ENCODE data around the gene MTARC1. TPM values are rescaled to one million over a fixed set of nuclear protein-coding genes. Genes with fewer than 3 reads are reported as not detected.
A peak's percentile ranks its signal among the peaks of the same experiment; 100 is the strongest.

Gene MTARC1
- total RNA-seq: not detected

DNA sequence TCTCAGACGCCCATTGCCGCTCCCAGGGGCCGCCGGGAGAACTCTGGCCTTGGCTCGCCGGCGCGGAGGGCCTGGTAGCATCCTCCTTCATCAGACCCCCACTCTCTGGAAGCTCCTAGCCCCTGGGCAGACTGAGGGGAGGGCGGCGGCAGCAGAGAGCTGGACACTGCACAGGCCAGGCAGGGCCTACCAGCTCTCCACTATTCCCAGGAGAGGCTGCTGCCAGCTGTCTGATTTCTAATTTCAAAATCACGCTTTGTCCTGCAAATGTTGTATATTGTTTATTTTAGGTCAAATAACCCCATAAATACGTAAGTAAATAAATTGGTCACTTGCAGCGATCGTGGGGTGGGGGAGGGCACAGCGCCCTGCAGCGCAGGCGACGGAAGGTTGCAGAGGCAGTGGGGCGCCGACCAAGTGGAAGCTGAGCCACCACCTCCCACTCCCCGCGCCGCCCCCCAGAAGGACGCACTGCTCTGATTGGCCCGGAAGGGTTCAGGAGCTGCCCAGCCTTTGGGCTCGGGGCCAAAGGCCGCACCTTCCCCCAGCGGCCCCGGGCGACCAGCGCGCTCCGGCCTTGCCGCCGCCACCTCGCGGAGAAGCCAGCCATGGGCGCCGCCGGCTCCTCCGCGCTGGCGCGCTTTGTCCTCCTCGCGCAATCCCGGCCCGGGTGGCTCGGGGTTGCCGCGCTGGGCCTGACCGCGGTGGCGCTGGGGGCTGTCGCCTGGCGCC lies at the start of gene MTARC1:
Gene MTARC1 (plus strand): TSS at position 577 of the 732 bp plus-strand sequence. CDS start 32 bp downstream, at position 609.
- no peak within 1 kb of the TSS for H3K27ac Mint-ChIP-seq
- peak; percentile 14 to 79 for ATAC-seq
- peak in 1 of 2 donors; percentile 15 for DNase-seq (ENCODE audit: low spot score in 2 of 2)

DNA sequence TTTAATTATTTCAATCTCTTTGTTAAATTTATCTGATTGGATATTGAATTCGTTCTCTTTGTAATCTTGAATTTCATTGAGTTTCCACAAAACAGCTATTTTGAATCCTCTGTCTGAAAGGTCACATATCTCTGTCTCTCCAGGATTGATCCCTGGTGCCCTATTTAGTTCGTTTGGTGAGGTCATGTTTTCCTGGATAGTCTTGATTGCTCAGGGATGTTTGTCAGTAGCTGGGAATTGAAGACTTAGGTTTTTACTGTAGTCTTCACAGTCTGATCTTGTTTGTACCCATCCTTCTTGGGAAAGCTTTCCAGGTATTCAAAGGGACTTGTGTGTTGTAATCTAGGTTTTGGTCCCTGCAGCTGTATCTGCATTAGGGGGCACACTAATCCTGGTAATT lies 45.4 kb upstream of the MTARC1 start:
- DNase-seq (ENCODE audit: low spot score in 2 of 2) (no peak), ATAC-seq (no peak)
- Mint-ChIP-seq H3K9me3 (no peaks in the 10 kb centered on the region), H3K27ac (no peak overlapping the region), H3K36me3 (peaks cover 0 to 4% of the 10 kb centered on the region in 2 donors)

More for the DNA sequence above, at the start of gene MTARC1:
- H3K36me3 Mint-ChIP-seq: no peaks in the 10 kb centered on the region
- no peaks in the 10 kb centered on the region for H3K9me3 Mint-ChIP-seq

DNA sequence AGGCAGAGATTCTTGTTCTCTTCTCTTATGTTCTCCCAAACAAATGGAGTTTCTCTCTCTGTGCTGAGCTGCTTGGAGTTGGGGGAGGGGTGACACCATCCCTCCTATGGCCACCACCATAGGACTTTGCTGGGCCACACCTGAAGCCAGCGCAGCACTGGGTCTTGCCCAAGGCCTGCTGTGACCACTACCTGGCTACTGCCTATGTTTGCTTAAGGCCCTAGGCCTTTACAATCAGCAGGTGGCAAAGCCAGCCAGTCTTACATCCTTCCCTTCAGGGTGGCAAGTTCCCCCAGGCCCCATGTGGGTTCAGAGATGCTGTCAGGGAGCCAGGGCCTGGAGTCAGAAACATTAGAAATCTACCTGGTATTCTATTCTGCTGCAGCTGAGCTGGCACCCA lies 44.9 kb upstream of the MTARC1 start:
- no peaks in the 10 kb centered on the region for H3K9me3 Mint-ChIP-seq

DNA sequence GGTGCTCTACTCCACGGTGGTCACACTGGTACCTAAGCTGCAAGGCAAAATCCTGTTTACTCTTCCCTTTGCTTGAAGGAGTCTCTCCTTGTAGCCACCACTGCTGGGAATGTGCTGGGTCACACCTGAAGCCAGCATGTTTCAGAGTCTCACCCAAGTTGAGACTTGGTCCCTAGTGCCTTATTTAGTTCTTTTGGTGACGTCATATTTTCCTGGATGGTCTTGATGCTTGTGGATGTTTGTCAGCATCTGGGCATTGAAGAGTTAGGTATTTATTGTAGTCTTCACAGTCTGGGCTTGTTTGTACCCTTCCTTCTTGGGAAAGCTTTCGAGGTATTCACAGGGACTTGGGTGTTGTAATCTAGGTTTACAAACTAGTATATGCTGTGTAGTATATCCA lies 44.2 kb upstream of the MTARC1 start:
- no peak for ATAC-seq
- no peak for DNase-seq (ENCODE audit: low spot score in 2 of 2)
- no peaks in the 10 kb centered on the region for H3K9me3 Mint-ChIP-seq
- H3K27ac Mint-ChIP-seq: no peak overlapping the region
- H3K36me3 Mint-ChIP-seq: peaks cover 0 to 7% of the 10 kb centered on the region in 2 donors

More for the DNA sequence above, 44.9 kb upstream of the MTARC1 start:
- ATAC-seq (no peak), DNase-seq (ENCODE audit: low spot score in 2 of 2) (no peak)
- Mint-ChIP-seq H3K27ac (no peak overlapping the region), H3K36me3 (peaks cover 0 to 7% of the 10 kb centered on the region in 2 donors)

DNA sequence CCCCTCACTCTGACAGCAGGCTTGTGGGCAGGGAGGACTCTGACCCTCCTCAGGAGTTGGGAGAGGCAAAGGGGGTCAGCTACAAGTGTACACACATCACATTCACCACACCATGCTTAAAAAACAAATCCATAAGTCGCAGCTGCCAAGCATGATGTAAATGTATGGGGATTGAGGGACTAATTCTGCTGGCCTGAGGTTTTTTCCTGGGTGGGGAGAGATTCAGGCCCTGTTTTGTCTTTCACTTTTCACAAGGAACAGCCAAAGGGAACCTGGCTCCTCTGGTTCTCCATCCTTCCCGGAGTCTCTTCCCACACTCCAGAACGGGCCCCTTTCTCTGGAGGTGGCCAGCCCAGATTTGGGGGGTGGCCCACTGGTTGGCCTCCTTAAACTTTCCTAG lies 39.9 kb upstream of the MTARC1 start:
- DNase-seq (ENCODE audit: low spot score in 2 of 2): no peak

DNA sequence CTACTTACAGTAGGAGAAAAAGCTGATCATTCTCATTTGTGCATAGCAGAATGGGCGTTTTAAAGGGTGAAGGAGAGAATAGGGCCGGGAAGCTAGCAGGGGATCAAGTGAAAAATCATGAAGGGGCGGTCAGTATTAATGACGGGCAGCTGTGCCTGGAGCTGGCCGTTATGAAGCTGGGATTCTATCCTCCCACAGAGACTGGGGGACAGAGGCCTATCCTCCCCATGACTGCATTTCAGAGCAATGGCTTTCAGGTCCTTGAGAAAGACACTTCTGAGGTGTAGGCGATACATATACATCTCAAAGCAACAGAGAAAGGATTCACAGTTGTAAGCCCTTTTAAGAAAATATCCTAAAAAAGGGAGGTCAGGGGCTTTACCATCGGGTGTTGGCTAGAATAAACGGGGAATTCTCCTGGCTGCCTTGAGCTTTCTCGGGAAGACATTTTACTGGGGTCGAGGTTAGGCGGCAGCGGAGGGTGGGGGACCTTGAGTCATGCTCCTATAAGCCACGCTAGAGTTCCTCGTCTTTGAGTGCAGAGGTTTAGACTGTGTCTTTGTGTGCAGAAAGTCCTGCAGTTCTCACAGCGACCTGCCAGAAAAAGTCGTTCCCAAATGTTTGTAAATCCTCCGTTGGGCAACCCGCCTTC lies 39.1 kb upstream of the MTARC1 start:
- peaks cover 6 to 14% of the 10 kb centered on the region in 2 donors for H3K36me3 Mint-ChIP-seq
- no peaks in the 10 kb centered on the region for H3K9me3 Mint-ChIP-seq
- ATAC-seq: peak in 1 of 2 donors; percentile 8
- H3K27ac Mint-ChIP-seq: no peak overlapping the region
- DNase-seq (ENCODE audit: low spot score in 2 of 2): no peak

More for the DNA sequence above, 39.9 kb upstream of the MTARC1 start:
- no peak for ATAC-seq
- Mint-ChIP-seq H3K27ac (no peak overlapping the region), H3K36me3 (peaks cover 6 to 14% of the 10 kb centered on the region in 2 donors), H3K9me3 (no peaks in the 10 kb centered on the region)

DNA sequence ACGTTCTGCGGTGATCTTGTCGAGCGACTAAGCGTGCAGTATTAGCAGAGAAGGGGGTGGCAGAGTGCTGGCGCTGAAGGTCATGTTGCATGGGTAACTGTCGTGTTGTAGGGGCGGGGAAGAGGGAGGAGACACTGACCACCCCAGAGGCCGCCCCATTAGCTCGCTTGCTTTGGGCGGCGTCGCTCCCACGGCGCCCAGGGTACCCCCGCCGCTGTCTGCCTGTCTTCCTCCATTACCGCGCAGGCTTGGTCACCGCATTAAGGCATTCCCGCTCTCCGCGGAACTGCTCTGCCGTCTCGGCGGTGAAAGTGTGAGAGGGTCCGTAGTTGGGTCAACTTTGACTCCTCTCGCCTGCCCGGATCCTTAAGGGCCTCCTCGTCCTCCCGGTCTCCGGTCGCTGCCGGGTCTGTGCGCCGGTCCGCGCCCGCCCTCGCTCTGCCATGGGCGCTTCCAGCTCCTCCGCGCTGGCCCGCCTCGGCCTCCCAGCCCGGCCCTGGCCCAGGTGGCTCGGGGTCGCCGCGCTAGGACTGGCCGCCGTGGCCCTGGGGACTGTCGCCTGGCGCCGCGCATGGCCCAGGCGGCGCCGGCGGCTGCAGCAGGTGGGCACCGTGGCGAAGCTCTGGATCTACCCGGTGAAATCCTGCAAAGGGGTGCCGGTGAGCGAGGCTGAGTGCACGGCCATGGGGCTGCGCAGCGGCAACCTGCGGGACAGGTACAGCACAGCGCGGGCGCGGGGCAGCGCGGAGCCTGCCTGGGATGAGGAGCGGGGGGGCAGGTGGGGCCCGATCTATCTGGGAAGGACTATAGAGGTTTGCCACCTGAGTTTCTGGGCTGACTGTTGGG lies 38.4 kb upstream of the MTARC1 start, which contains the start of gene MTARC2:
Gene MTARC2 (plus strand): TSS at position 234 of the 846 bp plus-strand sequence. CDS start 210 bp downstream, at position 444.
- Mint-ChIP-seq H3K36me3 (peaks cover 6 to 14% of the 10 kb centered on the region in 2 donors), H3K9me3 (no peaks in the 10 kb centered on the region), H3K27ac (no peak within 1 kb of the TSS)
- DNase-seq (ENCODE audit: low spot score in 2 of 2) (peak in 1 of 2 donors; percentile 16), ATAC-seq (peak; percentile 41 to 74)

DNA sequence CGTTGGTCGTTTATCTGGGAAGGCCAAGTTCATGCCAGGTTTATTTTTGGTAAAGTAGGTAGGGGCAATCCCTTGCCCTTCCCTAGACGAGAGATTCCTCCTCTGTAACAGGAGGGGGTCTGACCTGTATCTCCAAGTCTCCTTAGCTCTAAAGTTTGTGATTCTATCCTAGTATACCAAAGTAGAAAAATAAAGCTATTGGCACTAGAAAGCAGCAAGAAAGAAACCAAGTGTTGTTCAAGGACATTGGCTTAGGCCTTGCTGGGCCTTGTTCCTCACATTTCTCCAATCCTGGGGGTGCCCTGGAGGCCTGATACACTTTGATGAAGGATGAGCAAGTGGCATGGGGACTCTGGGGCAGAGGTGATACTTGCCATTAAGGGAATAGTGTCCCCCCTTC lies 37.8 kb upstream of the MTARC1 start:
- Mint-ChIP-seq H3K9me3 (no peaks in the 10 kb centered on the region), H3K27ac (no peak overlapping the region), H3K36me3 (peaks cover 6 to 14% of the 10 kb centered on the region in 2 donors)
- ATAC-seq (no peak), DNase-seq (ENCODE audit: low spot score in 2 of 2) (no peak)

DNA sequence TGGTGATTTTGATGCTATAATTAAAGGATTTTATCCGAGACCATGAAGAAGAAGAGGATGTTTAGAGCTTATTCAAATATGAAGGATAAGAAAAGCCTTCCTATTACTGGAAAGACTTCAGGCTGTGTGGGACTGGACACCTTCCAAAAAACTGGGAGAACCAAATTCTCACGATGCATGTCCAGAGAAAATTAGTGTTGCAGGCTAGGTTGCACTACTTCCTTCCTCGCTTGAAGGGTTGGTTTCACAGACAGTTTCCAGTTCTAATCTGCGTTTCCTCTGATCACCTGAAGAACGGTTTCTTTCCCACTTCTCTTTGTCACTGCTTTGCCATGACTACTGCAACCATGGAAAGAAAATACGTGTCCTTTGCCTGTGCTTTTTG lies 36.6 kb upstream of the MTARC1 start:
- H3K36me3 Mint-ChIP-seq: peaks cover 6 to 14% of the 10 kb centered on the region in 2 donors
- H3K27ac Mint-ChIP-seq: no peak overlapping the region
- no peaks in the 10 kb centered on the region for H3K9me3 Mint-ChIP-seq
- DNase-seq (ENCODE audit: low spot score in 2 of 2) (no peak), ATAC-seq (no peak)

DNA sequence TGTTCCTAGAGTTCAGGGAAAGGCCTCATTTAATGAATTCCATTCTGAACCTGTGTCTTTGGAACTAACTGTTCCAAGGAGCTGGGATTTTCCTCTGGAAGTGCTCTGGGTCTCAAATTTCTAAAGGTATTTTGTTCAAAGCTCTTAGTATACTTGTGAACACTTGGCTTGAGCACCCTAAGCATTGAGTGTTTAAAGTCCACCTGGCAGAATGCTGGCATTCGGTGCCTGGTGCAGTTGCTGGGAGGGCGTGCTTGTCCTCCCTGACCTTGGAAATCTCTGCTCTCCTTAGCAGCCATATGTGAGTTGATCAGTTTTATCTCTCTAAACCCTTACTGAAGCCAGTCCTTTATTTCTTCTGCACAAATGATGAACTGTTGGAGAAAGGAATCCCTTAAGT lies 35.6 kb upstream of the MTARC1 start:
- peaks cover 6 to 12% of the 10 kb centered on the region in 2 donors for H3K36me3 Mint-ChIP-seq
- H3K27ac Mint-ChIP-seq: no peak overlapping the region
- DNase-seq (ENCODE audit: low spot score in 2 of 2) (no peak), ATAC-seq (no peak)
- H3K9me3 Mint-ChIP-seq: no peaks in the 10 kb centered on the region

DNA sequence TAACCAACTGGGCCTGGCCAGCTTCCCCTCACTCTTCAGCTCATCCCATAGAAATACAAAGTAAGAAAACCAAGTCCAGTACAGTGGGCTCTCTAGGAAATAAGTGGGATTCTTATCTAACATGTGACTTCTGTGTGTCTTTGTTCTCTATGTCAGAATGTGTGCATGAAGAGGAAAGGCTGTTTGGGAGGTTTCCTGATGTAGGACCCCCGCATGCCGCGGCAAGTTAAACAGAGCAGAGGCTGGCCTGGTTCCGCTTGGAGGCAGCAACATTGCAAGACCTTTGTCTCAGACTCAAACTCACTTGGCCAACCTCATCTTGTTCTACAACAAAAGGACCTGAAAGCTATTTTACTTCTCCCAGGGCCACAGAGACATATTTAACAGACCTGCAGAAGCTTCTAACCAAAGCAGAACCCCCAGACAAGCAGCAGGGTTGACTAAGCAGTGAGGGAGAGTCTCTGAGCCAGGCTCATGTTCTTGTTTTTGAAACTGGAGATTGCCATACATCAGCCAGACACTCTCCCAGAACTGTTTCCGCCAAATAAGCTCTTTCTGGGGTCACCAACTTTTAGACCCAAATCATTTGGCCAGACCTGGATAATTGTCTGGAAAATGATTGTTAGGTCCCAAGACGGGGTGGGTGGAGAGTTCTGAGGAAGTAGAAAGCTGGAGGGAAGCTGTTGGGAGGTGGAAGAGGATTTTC lies 32.3 kb upstream of the MTARC1 start:
- ATAC-seq (no peak), DNase-seq (ENCODE audit: low spot score in 2 of 2) (no peak)
- H3K27ac Mint-ChIP-seq: no peak overlapping the region
- H3K9me3 Mint-ChIP-seq: no peaks in the 10 kb centered on the region
- peaks cover 6% of the 10 kb centered on the region in 2 donors for H3K36me3 Mint-ChIP-seq

DNA sequence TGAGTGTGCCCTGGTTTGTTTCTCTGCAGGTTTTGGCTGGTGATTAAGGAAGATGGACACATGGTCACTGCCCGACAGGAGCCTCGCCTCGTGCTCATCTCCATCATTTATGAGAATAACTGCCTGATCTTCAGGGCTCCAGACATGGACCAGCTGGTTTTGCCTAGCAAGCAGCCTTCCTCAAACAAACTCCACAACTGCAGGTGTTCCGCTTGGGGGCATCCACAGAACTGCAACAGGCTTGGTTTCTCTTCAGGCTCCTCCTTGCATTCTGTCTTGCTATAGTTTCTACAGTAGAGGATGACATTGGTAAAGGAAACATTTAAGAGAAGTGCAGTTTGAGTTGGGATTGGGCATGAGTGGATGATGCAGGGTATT lies 31.8 kb upstream of the MTARC1 start:
- DNase-seq (ENCODE audit: low spot score in 2 of 2) (no peak), ATAC-seq (no peak)
- no peaks in the 10 kb centered on the region for H3K9me3 Mint-ChIP-seq
- H3K36me3 Mint-ChIP-seq: peaks cover under 1% of the 10 kb centered on the region in 2 donors
- no peak overlapping the region for H3K27ac Mint-ChIP-seq

DNA sequence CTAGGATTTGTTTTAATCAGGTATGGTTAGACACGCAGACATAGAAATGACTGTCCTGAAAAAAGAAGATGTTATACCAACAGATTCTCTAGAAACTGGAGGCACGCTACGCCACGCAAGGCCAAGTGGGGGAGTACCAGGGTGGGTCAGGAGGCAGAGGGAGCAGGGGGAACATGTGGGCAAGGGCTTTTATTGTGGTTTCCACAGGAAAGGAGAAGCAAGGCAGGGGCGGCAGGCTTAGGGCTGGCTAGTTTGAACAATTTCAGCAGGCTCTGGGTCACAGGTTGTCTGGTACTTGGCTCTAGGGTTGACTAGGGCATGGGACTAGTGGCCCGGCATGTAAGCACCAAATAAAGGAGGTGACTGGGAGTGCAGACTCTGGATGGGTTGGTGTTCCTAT lies 31.4 kb upstream of the MTARC1 start:
- H3K9me3 Mint-ChIP-seq: no peaks in the 10 kb centered on the region
- no peak for DNase-seq (ENCODE audit: low spot score in 2 of 2)
- no peaks in the 10 kb centered on the region for H3K36me3 Mint-ChIP-seq
- ATAC-seq: no peak
- no peak overlapping the region for H3K27ac Mint-ChIP-seq

DNA sequence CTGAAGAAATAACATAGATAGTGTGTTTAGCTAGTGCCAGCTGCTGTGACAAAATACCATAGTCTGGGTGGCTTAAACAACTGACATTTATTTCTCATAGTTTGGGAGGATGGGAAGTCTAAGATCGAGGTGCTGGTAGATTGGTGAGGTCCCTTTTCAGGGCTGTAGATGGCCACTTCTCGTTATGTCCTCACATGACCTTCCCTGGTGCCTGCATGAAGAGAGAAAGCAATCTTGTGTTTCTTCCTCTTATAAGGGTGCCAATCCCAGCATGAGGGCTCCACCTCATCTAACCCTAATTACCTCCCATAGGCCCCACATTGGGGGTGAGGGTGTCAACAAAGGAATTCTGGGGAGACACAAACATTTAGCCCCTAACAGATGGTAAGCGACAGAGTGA lies 29.3 kb upstream of the MTARC1 start:
- H3K9me3 Mint-ChIP-seq: no peaks in the 10 kb centered on the region
- no peaks in the 10 kb centered on the region for H3K36me3 Mint-ChIP-seq
- H3K27ac Mint-ChIP-seq: no peak overlapping the region
- no peak for DNase-seq (ENCODE audit: low spot score in 2 of 2)
- ATAC-seq: no peak

DNA sequence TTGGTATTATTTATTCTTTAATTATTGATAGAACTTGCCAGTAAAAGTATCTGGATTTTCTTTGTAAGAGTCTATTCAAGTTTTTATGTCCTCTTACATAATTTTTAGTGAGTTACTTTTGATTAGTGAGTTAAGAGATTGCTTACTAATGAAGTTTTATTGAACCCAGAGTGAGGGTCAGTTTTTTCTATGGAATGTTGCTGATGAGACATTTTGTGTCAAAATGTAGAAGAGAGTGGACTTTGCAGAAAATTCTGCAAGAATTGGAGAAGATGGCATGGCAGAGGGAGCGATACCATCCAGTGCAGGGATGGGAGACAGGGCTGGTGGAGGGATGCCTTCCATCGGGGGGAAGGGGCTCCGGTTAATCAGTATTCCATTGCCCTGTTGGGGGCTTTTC lies 27.6 kb upstream of the MTARC1 start:
- no peak for ATAC-seq
- Mint-ChIP-seq H3K9me3 (no peaks in the 10 kb centered on the region), H3K27ac (peak overlapping the region in 1 of 2 donors; percentile 70), H3K36me3 (no peaks in the 10 kb centered on the region)
- no peak for DNase-seq (ENCODE audit: low spot score in 2 of 2)

DNA sequence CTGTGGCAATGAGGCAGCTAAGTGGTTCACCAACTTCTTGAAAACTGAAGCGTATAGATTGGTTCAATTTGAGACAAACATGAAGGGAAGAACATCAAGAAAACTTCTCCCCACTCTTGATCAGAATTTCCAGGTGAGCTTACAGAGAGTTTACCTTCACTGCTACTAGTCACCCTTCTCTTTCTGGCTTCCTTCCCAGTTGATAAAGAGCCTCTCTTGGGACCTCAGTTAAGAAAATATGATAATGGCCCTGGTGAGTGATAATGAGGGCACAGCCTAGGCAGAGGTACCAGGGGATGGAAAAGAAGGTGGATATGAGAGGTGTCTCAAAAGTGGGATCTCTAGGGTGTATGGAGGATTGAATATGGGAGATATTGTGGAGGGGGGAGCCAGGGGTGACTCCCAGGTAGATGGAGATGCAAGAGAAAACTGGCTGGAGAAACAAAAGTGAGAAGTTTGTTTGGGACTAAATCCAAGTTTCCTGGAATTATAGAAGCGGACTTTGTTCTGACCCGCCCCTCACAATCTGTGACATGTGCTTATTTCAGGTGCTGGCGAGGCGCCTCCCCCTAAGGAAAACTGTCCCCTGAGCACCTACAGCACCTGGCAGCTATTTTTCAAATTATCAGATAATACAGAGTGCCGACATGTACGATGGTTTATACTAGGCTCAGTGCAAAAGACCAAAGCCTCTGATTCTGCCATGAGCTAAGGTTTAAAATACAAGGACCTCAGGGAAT lies 24.9 kb upstream of the MTARC1 start:
- Mint-ChIP-seq H3K27ac (no peak overlapping the region), H3K36me3 (no peaks in the 10 kb centered on the region), H3K9me3 (no peaks in the 10 kb centered on the region)
- DNase-seq (ENCODE audit: low spot score in 2 of 2): no peak
- ATAC-seq: no peak

All from activated naive CD4-positive, alpha-beta T cell treated with anti-CD3 and anti-CD28 coated beads, Interleukin-2, amount 50 U/mL, for 72 hours (primary cell).